ENCODE data around the gene COL24A1.

Gene COL24A1

DNA sequence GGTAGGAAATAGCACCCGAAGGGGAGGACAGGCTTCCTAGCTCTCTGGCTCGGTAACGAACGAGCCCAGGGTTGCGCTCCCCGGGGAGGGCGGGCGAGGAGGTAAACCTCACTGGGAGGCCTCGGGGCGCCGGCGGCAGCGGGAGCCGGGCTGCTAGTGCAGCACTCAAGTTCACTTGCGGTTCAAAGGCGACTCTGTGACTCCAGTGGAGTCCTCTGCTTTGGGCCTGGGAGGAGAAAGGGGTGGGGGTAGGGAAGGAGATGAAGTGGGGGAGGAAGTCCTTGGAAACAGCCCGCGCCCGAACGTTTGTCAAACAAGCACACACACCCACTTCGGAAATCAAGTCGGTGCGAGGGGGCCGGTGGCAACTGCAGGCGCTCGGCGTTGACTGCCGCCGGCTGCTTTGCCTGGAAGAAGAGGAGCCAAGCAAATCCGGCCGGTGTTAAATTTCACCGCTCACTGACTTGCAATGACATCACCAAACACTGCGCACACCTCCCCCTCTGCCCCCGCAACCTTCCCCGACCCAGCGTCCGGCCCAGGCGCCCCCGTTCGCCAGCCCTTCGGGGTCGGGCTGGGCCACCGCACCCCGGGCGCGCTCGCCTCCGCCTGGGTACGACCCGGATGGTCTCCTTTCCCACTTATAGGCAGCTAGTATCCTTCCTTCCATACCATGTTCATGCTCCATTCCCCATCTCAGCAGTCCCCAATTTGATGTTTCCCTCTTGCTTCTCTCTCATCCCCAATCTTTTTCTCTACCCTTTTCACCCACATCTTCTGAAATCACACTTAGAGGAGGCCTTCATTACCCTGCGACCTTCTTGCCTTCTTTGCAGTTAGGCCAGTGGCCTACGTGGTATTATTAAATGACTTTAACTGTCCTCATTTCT is at the start of gene COL24A1:
COL24A1 (minus strand) TSS at position 207 of the 890 bp plus-strand sequence. CDS start 376 bp downstream, outside the sequence.
- no peak for DNase-seq

DNA sequence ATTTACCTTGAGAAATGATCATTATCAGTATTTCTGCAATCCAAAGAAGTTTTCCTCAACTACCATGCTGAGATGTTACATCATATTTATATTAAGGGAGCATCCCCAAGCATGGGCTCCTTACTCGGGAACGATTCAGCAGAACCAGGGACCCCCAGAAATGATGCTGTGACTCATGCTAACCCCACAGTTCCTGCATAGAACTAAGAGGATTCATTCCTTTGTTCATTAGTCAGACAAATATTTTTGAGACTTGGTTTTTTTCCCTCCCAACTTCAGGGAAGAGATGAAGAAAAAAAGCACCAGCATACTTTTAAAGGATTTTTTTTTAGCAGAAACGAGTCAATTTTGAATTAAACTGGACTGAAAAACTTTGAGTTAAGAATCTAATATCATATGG is 49.2 kb upstream of the COL24A1 start:
- DNase-seq: no peak

DNA sequence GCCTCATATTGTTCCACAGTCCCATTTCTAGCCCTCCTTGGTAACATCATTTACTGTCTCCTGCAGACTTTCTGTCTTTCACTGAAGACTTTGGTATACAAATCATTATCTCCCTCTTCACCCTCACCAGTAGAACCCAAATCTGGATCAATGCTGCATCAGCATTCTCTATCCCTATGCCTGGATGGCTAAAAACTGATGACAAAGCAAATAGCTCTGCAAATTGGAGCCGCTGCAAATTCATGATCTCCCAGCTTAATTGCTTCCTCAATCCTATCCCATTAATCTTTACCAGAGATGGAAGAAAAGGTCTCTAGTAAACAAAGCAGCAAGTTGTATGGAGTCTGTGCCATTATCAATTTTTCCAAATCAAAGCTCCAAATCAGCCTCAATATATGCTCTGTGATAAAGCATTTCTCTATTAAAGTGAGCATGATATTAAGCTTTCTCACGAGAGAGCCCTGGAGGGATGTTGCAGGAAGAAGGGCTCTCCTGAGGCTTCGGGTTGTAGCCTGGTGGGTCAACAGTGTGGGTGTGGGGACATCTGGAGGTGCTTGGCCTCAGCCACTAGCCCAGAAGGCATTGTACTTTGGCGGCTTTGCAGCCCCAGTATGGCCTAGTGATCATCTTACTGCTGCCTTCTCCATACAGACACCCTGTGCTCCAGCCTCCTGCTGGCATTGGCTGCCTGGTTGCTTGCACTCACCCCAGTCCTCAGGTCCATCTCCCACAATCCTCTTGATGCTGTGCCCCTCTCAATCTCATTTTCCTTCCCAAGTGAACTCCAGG is 46.2 kb upstream of the COL24A1 start:
- no peak for DNase-seq

DNA sequence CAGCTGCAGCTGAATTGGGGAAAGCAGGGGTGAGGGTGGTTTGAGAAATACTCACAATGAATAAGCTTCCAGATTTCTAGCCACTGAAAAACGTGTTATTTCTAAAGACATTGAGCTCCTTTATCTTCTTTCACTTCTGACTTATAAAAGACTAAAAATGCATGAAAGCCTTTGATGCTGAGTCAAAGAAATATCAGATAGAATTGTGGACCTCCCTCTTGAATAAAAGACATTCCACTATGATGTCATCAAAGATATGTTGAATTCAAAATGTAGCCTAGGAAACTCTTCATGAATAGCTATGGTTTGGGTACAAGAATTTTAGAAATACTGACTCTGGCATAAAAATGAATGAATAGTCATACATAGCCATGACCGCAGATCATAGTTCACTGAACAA is 44.7 kb upstream of the COL24A1 start:
- no peak for DNase-seq

DNA sequence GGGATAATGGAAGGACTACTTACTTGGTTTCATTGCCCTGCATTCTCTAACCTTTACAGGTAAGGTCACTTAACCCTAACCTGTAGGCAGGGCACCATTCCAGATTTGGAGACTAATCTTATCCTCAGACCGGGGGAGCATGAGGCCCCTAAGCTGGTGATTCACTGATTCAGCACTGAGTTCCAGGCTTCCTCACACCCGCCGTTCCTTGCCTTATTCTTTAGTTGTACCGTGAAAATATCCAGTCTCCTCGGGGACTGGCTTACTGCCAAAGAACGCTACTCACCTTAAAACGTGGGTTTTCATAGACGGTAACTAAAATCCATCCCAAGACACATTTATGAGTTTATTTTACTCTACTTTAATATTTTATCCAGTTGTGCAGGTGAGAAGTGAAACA is 44.3 kb upstream of the COL24A1 start:
- no peak for DNase-seq

GRCh38 chr1:86197206-86197855 is 40.8 kb upstream of the COL24A1 start:
- DNase-seq: no peak

DNA sequence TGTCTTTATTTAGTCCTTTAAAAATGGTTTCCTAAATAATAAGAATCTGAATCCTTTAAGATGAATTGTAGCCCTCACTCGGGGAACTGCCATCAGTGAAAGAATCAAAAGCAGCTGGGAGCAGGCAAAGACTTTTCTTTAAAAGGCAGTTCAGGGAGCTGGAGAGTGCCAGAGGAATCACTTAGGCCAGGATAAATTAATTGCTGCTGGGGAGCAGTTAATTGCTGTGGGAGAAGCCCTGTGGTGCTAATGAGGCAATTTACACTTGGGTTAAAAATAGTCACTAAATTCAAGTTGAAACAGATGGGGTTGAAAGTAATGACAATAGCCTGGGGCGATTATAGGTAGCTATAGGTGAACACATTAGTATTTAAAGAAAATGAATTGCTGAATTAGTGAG is 38.7 kb upstream of the COL24A1 start:
- no peak for DNase-seq

DNA sequence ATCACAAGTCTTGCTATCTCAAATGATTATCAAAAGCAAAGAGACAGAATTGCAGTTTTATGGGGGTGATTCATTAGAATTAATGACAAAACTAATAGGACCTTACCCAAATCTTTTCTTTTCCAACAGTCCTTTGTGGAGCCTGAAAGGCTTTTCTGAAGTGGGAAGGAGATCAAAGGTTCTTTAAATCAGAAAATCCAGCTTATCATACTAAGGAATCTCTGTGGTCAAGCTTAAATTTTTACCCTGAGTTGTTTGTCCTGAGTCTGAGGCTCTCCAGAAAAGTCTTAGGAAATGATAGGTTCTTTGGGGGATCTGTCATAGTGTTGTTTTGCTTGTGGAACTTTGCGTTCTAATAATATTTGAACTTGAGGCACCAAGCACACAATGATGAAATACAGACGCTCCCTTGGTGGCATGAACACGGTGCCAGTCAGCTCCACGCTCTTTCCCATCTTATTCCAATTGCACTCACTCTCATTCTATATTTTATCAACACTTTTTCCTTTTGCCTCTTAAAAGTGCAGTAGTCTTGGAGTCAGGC is 38.0 kb upstream of the COL24A1 start:
- DNase-seq: no peak

- no peak for DNase-seq
These were observed 35.8 kb upstream of the COL24A1 start for GRCh38 chr1:86192417-86192816.

DNA sequence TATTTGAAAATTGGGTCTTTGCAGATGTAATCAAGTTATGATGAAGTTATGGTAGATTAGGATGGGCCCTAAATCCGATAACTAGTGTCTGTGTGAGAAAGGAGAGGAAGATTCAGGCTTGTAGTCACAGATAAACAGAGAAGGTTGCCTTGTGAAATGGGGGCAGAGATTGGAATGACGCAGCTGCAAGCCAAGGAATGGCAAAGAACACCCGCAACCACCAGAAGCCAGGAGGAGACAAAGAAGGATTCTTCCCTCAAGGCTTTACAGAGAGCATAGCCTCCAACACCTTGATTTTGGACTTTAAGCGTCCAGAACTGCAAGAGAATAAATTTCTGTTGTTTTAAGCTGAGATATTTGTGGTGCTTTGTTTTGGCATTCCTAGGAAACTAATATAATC is 35.4 kb upstream of the COL24A1 start:
- DNase-seq: no peak

- no peak for DNase-seq
These were observed 34.3 kb upstream of the COL24A1 start for GRCh38 chr1:86190873-86191272.

DNA sequence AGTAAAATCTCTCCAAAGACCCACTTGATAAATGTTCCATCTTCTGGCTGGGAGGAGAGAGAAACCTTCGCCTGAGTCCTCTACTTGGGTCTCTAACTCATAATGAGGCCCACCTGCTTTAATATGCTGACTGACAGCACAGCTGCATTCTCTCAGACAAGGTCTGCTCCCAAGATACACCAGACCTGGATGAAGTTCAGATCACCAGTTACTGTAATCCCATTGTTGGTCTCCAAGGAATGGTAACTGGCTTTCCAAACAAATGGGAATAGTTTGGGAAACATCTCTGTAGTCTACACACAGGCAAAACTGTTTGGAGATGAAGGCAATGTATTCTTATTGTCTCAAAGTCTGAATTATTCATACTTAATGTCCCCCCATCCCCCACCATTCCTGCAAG is 27.9 kb upstream of the COL24A1 start:
- DNase-seq: no peak

GRCh38 chr1:86183810-86184209 is 27.2 kb upstream of the COL24A1 start:
- no peak for DNase-seq

- no peak for DNase-seq
These were observed 19.7 kb upstream of the COL24A1 start for GRCh38 chr1:86176226-86176625.

DNA sequence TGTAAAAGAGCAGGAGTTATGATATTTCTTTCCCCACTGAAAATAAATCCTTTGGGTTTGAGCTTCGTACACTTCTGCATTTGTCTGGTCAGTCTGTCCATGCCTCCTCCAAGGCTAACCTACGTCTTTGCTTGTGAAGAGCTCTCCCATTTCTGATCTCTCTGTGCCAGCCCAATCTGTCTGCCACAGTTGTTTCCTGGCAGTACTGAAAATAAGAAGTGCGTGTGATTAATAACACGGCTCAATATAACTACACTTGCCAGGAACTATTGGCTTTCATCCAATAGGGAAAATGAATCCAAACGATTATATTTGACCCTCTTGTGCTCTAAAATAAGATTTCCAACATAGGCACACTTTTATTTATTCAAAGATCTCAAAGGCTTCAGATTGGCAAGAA is 19.2 kb upstream of the COL24A1 start:
- DNase-seq: no peak

GRCh38 chr1:86169625-86170024 is 13.1 kb upstream of the COL24A1 start:
- DNase-seq: no peak

GRCh38 chr1:86159800-86160199 is 3.2 kb upstream of the COL24A1 start:
- DNase-seq: no peak

DNA sequence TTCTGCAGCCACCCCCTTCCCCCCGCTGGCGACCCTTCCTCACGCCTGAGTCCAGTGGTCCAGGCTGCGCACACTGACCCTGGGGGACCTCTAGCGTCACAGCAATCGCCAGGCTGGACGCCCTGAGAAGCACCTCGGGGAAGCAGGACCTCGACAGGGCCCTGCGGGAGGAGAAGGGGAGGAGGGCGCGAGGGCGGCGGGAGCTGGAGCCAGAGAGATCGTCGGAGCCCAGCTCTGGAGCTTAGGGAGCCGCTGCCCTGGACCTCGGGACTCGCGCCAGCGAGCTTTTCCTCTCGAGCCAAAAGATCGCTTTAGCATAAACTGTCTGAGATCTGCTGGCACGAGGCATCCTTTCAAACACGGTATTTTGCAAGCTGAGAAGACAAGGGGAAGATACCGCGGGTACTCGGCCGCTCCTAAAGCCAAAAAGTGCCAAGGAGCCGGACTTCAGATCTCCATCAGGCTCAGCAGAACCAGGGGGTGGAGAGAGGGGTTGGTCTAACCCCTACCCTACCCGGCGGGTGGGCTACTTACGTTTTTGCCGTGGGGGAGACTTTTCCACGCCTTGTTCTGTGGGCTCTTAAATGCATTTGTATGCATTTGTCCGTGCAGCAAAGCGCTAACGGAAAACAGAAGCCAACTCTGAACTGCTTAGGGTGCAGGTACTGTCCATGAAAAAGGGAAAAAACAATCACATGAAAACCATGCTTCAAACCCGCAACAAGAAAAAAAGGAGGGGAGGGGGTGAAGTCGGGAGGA is 586 bp downstream of the COL24A1 start:
- no peak for DNase-seq

GRCh38 chr1:86155051-86155806 is 1.3 kb downstream of the COL24A1 start:
- no peak for DNase-seq

DNA sequence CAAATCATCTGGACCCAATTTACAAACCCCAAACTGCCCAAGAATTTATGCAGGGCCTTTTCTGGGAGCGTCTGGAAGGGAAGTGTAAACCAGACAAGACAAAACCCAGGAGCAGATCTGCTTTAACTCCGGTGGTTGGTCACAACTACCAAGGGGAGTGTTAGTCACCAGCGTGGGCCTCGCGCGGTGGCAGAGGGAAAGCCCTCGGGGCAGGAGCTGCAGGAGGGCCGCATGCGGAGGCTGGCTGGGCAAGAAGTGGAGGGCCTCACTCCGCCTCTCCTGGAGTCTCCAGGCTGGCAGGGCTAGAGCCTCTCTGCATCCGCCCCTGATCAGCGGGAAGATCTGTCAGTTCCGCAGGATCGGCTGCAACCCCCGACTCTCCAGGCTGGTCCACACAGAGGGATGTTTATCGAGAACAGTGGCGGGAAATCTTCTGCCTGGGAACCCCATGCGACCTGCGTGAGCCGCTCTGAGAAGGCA is 2.0 kb downstream of the COL24A1 start:
- DNase-seq: no peak

DNA sequence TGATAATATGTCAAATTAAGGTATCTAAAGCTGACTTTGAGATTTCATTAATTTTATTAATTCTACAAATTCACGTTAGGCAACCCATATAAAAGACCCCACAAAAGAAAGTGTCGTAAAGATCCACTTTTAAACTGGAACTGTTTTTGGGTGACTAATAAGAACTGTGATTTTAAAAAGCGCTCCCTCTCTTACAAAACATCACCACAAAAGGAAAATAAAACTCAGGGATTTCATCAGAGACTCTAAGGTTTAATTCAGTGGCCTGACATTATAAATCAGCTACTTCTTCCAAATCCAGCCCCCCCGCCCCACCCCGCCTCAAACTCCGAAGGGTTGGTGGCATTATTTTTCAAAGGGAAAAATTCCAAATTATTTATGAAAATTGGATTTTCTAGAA is 2.7 kb downstream of the COL24A1 start:
- DNase-seq: no peak

GRCh38 chr1:86152887-86153286 is 3.7 kb downstream of the COL24A1 start:
- DNase-seq: no peak

Data from 8988T (cell line).